Prostate gland (tissue), 2 donors: ENCODE data around the gene CAB39L.

Experiments used
- CTCF ChIP-seq, 4 experiments: fragments of 200-600 bp in 2 of 4; fragments of 450-650 bp in 2 of 4; sonication (generic) in 2 of 4; IDR thresholded peaks; 1 replicate in 3 of 4; 2 replicates in 1 of 4; pipeline ENCODE4 v1.5.1; 2016 to 2019; ENCODE audit warnings: antibody characterized with exemption in 4 of 4, mild to moderate bottlenecking in 2 of 4, moderate library complexity in 2 of 4
- POLR2A ChIP-seq: fragments of 450-650 bp; IDR thresholded peaks from one replicate; pipeline ENCODE4 v1.6.1; 2016; ENCODE audit warnings: antibody characterized with exemption, mild to moderate bottlenecking
- POLR2AphosphoS5 ChIP-seq: sonication (generic); formaldehyde crosslinking; IDR thresholded peaks from one replicate; pipeline ENCODE4 v1.6.1; 2017; ENCODE audit warnings: antibody characterized with exemption

GRCh38 chr13:49419276-49419675 is 24.6 kb downstream of the CAB39L start:
- TF ChIP-seq CTCF (IDR thresholded peaks at IDR 0.05), result no peak
- TF ChIP-seq POLR2AphosphoS5, result no peak
- TF ChIP-seq POLR2A, result no peak
